Lung (tissue), 12 donors: Measurements from ENCODE around the gene GALNT5. TPM values are rescaled to one million over a fixed set of nuclear protein-coding genes. Genes with fewer than 3 reads are reported as not detected.
"Not testable (repeated sequence)": the region's sequence is repeated elsewhere in the genome, so short reads cannot be mapped to it uniquely, and the experiment has no call there.

Source experiments
- ATAC-seq: fragments of 200-7000 bp; cut with Tn5 transposase; one replicate; pipeline ENCODE4 v1.9.1; 2020; ENCODE audit warnings: moderate number of reproducible peaks; ENCODE audit not compliant: insufficient read depth, low FRiP score
- DNase-seq, 3 donors: peaks; one replicate each; pipeline ENCODE4 v3.0.0-alpha.2; 2013 to 2017
- H3K27ac ChIP-seq, 2 donors: one replicate each; pipeline ENCODE4 v1.5.1; 2013; ENCODE audit warnings: mild to moderate bottlenecking in 2 of 2, moderate library complexity in 2 of 2, control low read depth in 1 of 2, inconsistent platforms in 1 of 2, low read depth in 1 of 2, low read length in 1 of 2
- H3K27me3 ChIP-seq, 3 donors: one replicate each; pipeline ENCODE4 v1.5.1; 2013; ENCODE audit warnings: low read length in 2 of 3; ENCODE audit not compliant: control insufficient read depth in 3 of 3, insufficient read depth in 3 of 3
- H3K36me3 ChIP-seq, 4 donors: one replicate each; pipeline ENCODE4 v1.5.1; 2013; ENCODE audit warnings: low read length in 4 of 4, mild to moderate bottlenecking in 1 of 4, moderate library complexity in 1 of 4; ENCODE audit not compliant: control insufficient read depth in 4 of 4, insufficient read depth in 4 of 4
- H3K4me1 ChIP-seq, 5 donors: one replicate each; pipeline ENCODE4 v1.5.1; 2013; ENCODE audit warnings: low read length in 5 of 5, mild to moderate bottlenecking in 2 of 5, moderate library complexity in 1 of 5; ENCODE audit not compliant: control insufficient read depth in 5 of 5, insufficient read depth in 5 of 5
- H3K4me3 ChIP-seq: one replicate; pipeline ENCODE4 v1.5.1; 2013; ENCODE audit warnings: mild to moderate bottlenecking, control low read depth, moderate library complexity
- H3K9ac ChIP-seq, 2 donors: one replicate each; pipeline ENCODE4 v1.5.1; 2013; ENCODE audit warnings: low read length in 2 of 2, control low read depth in 1 of 2; ENCODE audit not compliant: insufficient read depth in 1 of 2
- H3K9me3 ChIP-seq, 4 donors: one replicate each; pipeline ENCODE4 v1.5.1; 2013; ENCODE audit warnings: low read length in 3 of 4, mild to moderate bottlenecking in 1 of 4, moderate library complexity in 1 of 4; ENCODE audit not compliant: control insufficient read depth in 4 of 4, insufficient read depth in 3 of 4
- CTCF ChIP-seq: IDR thresholded peaks from 2 replicates; pipeline ENCODE4 v1.5.1; 2012; ENCODE audit warnings: mild to moderate bottlenecking; ENCODE audit errors: control extremely low read depth, extremely low read depth
- WGBS, 2 donors: extraction: QIAGEN DNeasy Blood & Tissue Kit; methylation state at CpG; one replicate each; pipeline ENCODE4 v1.1.7; 2013; 5-methylcytosine and 5-hydroxymethylcytosine counted together
- polyA plus RNA-seq, 2 donors: library from polyadenylated mRNA; stranded (reverse); fragments of 200-250 nt; gene quantifications; one replicate each; pipeline ENCODE4 v1.2.1, GENCODE V29; 2013
- total RNA-seq, 2 donors: library from RNA; depleted of rRNA in 1 of 2; stranded (reverse); fragments of >200 nt in 1 of 2; gene quantifications; one replicate each; pipeline ENCODE4 v1.2.1, GENCODE V29; 2014 to 2021
- donor health status: control.
- donor health status: control.
- donor health status: Bipolar disorder and iron deficiency.
- donor health status: healthy.
- donor health status: DM: yes; HTN: yes; CAD: no.

Gene GALNT5
- total and polyA plus RNA-seq, 4 donors = 3.8 to 35.9 (median 10.3) TPM

GRCh38 chr2:157223624-157224205 lies 33.8 kb upstream of the GALNT5 start:
- Histone ChIP-seq H3K27me3 (no peaks in the 10 kb centered on the region), H3K27ac (no peak overlapping the region), H3K9ac (no peak overlapping the region), H3K9me3 (no peaks in the 10 kb centered on the region), H3K4me3 (no peak overlapping the region), H3K4me1 (no peaks in the 10 kb centered on the region), H3K36me3 (no peaks in the 10 kb centered on the region)
- DNase-seq (no peak), ATAC-seq (no peak)
- 85 to 91% methylated on average over 5 of the region's 5 CpGs for WGBS, 2 donors
- no peak for TF ChIP-seq CTCF

GRCh38 chr2:157224448-157224847 lies 33.1 kb upstream of the GALNT5 start:
- not testable (repeated sequence) for H3K36me3 ChIP-seq, DNase-seq, H3K4me3 ChIP-seq, H3K27ac ChIP-seq, H3K4me1 ChIP-seq, H3K9me3 ChIP-seq, H3K27me3 ChIP-seq, ATAC-seq, H3K9ac ChIP-seq
- 94 to 100% methylated on average over 2 of the region's 2 CpGs for WGBS, 2 donors

GRCh38 chr2:157227592-157227991 lies 29.9 kb upstream of the GALNT5 start:
- no peak for TF ChIP-seq CTCF
- ATAC-seq = no peak
- no peak overlapping the region for H3K27ac ChIP-seq

GRCh38 chr2:157228946-157229345 lies 28.6 kb upstream of the GALNT5 start:
- no peak overlapping the region for H3K9ac ChIP-seq
- H3K4me1 ChIP-seq = no peaks in the 10 kb centered on the region
- ATAC-seq (no peak), DNase-seq (no peak)
- TF ChIP-seq CTCF = no peak
- H3K36me3 ChIP-seq = no peaks in the 10 kb centered on the region
- H3K9me3 ChIP-seq = no peaks in the 10 kb centered on the region
- H3K27ac ChIP-seq = no peak overlapping the region
- H3K4me3 ChIP-seq = no peak overlapping the region
- H3K27me3 ChIP-seq = no peaks in the 10 kb centered on the region

More at GRCh38 chr2:157227592-157227991, 29.9 kb upstream of the GALNT5 start:
- Histone ChIP-seq H3K4me3 (no peak overlapping the region), H3K9me3 (no peaks in the 10 kb centered on the region), H3K9ac (no peak overlapping the region), H3K27me3 (no peaks in the 10 kb centered on the region), H3K4me1 (no peaks in the 10 kb centered on the region), H3K36me3 (no peaks in the 10 kb centered on the region)
- DNase-seq = no peak
- WGBS, 2 donors = 89% methylated on average over 1 of the region's 1 CpG
